ENCODE results near the gene CTNNA2.

- TF ChIP-seq CTCF (IDR thresholded peaks at IDR 0.05) (no peak), ZFX (IDR thresholded peaks at IDR 0.05; ENCODE audit: borderline replicate concordance) (no peak)
Observed at GRCh38 chr2:79573895-79574674, 61.2 kb downstream of the CTNNA2 start.

Data from 22Rv1 (cell line).